Inflammatory macrophage treated with lipopolysaccharide for 4 hours (primary cell): ENCODE results near the gene DALRD3.

ENCODE experiments used
- DNase-seq: peaks from one replicate; pipeline ENCODE4 v3.0.0-alpha.2; 2020

Gene DALRD3

DNA sequence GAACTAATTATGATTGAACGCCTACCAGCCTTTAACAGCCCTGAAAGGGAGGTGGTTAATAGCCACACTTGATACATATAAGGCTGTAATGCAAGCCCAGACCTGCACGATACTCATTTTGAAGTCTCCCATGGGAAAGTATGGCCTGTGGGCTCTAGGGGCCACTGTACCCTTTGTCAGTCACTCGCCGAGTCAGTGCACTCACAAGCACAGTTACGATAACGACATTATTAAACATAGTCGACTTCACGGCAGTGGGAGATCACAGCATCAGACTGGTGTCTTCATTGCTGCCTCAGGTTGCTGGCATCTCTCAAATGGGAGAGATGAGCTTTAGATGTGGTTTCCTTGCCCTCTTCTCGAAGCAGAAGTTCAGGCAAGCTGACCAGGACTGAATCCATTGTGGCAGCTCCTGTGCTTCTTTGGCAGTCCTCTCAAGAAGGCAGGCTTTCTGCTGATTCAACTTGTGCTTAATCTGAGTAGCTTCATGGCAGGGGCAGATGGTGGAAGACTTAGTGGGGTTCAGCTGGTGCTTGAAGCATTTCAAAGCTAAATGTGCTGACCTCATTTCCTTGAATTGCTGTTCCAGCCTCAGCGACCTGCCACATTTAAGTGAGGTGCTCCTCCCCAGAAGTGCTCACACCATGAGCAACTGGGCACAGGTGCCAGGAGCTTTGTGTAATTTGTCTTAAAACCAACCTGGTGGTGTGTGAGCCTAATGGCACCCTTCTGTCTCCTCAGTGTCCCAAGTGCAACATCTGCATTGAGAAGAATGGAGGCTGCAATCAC lies 44.1 kb downstream of the DALRD3 start:
- no peak for DNase-seq

DNA sequence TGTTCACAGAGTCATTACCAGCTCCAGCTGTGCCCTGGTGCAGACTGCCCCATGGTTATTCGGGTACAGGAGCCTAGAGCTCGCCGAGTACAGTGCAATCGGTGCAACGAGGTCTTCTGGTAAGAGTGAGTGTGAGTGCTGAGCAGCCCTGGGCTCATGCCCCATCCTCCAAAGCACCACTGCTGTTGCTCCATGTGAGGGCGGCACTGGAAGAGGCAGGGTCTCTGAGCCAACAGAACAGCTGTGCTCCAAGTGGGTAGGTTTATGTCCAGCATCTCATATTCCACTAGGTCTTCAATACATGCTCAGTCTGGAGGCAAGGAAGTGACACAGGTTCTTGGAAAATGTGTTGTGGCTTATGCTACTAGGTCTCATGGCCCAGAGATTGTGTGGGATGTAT lies 47.8 kb downstream of the DALRD3 start:
- DNase-seq = no peak

DNA sequence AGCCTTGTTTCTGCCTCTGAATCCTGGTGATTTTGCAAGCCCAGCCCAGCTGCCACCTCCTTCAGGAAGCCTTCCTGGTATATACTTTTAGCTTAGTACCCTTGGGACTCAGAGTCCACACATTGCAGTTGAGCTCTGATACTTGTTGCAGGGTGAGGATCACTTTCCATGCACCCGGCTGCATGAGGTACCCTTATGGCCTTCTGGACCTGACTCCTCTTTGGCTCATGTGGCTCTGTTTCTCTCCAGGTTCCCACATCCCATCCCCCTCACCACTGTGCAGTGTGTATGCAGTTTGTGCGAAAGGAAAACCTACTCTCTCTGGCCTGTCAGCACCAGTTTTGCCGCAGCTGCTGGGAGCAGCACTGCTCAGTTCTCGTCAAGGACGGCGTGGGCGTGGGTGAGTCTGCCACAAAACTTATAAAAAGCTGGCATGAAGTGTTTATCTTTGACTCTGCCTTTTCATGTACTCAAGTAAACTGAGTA lies 51.5 kb downstream of the DALRD3 start:
- no peak for DNase-seq

DNA sequence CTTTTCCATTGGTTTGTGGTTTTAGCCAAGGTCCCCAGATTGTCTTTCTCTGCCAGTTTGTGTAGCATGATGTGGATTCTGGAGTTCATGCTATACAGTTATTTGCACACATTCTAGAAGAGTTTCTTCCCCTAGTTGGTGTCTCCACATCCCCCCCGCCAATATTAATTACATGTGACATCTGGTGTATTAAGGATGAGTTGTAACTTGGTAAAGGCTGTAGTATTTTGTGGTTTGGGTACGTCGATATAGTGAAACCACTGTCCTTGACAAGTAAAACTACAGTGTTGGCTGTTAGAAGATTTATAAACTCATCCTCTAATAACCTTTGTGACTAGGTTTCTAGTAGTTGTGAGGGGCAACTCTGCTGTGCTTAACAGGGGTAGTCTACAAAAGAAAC lies 52.0 kb downstream of the DALRD3 start:
- no peak for DNase-seq
